HG02642 (cell line): ENCODE measurements around the gene UCN2.

Experiments
- ATAC-seq: cut with Tn5 transposase; IDR thresholded peaks from one replicate; pipeline ENCODE4 v1.9.1; 2021; ENCODE audit warnings: mild to moderate bottlenecking; ENCODE audit not compliant: unreplicated experiment, poor library complexity

Gene UCN2

GRCh38 chr3:48563382-48563918 is at the start of gene UCN2:
UCN2 (minus strand) TSS chr3:48563781; CDS start chr3:48563124, 657 bp downstream.
- no peak for ATAC-seq

GRCh38 chr3:48612309-48612708 is 48.7 kb upstream of the UCN2 start:
- ATAC-seq, result no peak

GRCh38 chr3:48609088-48610005 is 45.8 kb upstream of the UCN2 start, which contains the start of gene UQCRC1:
UQCRC1 (minus strand) TSS chr3:48609646; CDS start chr3:48609620, 26 bp downstream.
- peak; percentile 96 for ATAC-seq

GRCh38 chr3:48607519-48607918 is 43.9 kb upstream of the UCN2 start:
- ATAC-seq, result no peak

GRCh38 chr3:48601622-48601994 is 38.0 kb upstream of the UCN2 start:
- no peak for ATAC-seq

- ATAC-seq, result no peak
Observed at GRCh38 chr3:48600711-48601621, 37.4 kb upstream of the UCN2 start.

GRCh38 chr3:48599509-48600285 is 36.1 kb upstream of the UCN2 start:
- no peak for ATAC-seq

- ATAC-seq, result no peak
Observed at GRCh38 chr3:48599077-48599501, 35.5 kb upstream of the UCN2 start.

- no peak for ATAC-seq
Observed at GRCh38 chr3:48598323-48599076, 34.9 kb upstream of the UCN2 start.

GRCh38 chr3:48597408-48597800 is 33.8 kb upstream of the UCN2 start:
- ATAC-seq, result no peak

GRCh38 chr3:48596676-48597407 is 33.3 kb upstream of the UCN2 start:
- ATAC-seq, result no peak

- ATAC-seq, result no peak
Observed at GRCh38 chr3:48596157-48596556, 32.6 kb upstream of the UCN2 start.

- ATAC-seq, result no peak
Observed at GRCh38 chr3:48595526-48596121, 32.0 kb upstream of the UCN2 start.

- ATAC-seq, result no peak
Observed at GRCh38 chr3:48595075-48595525, 31.5 kb upstream of the UCN2 start, which contains the start of gene COL7A1. COL7A1 (minus strand) TSS chr3:48595329; CDS start chr3:48595159, 170 bp downstream.

- ATAC-seq, result no peak
Observed at GRCh38 chr3:48594417-48595049, 31.0 kb upstream of the UCN2 start.

GRCh38 chr3:48593337-48593736 is 29.8 kb upstream of the UCN2 start:
- no peak for ATAC-seq

GRCh38 chr3:48592519-48593087 is 29.0 kb upstream of the UCN2 start:
- no peak for ATAC-seq
